ENCODE data around the gene PPP1R8.
"Not testable (repeated sequence)": the region's sequence is repeated elsewhere in the genome, so short reads cannot be mapped to it uniquely, and the experiment has no call there.

The PPP1R8 gene

GRCh38 chr1:27830621-27831440, at the start of gene PPP1R8:
TSS of gene PPP1R8 (plus strand) at chr1:27830782. CDS start at chr1:27830836, 54 bp downstream.
- peak within 1 kb of the TSS; percentile 91 for H3K4me3 ChIP-seq (ENCODE audit: low read depth, low read length)

DNA sequence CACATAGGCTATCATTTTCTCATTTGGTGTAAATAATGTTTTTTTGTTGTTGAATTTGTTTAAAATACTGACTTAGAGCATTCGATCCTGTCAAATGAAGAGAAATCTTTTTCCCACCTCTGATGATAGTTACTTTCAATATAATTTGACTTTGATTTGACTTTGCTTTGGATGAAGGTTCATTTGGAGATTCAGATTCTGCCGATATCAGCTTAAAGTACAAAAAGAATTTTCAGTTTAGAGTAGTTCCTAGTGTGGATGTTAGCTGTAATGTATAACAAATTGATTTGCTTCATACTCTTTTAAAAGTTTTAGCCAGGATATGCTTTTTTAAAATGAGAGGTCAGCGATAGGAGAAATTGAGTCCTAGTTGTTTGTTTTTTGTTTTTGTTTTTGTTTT, 47.6 kb upstream of the PPP1R8 start:
- no peak overlapping the region for H3K4me3 ChIP-seq (ENCODE audit: low read depth, low read length)

DNA sequence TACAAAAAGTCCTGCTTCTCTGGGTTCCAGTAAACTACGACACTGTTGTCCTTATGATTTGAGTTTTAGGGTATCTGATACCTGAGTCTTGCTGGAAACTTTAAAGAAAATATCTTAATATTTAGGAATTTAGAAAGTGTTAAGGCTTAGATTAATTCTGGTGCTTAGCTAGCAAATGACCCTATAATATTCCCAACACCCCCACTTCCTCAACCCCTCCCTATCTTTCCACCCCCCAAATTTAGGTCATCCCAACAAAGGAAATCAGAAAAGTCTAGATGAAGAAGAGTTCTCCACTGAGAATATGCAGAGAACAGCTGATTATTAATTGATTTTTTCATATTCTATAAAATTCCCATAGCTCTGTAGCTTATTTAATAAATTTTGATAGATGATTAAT, 45.9 kb upstream of the PPP1R8 start:
- H3K4me3 ChIP-seq (ENCODE audit: low read depth, low read length), result no peak overlapping the region

DNA sequence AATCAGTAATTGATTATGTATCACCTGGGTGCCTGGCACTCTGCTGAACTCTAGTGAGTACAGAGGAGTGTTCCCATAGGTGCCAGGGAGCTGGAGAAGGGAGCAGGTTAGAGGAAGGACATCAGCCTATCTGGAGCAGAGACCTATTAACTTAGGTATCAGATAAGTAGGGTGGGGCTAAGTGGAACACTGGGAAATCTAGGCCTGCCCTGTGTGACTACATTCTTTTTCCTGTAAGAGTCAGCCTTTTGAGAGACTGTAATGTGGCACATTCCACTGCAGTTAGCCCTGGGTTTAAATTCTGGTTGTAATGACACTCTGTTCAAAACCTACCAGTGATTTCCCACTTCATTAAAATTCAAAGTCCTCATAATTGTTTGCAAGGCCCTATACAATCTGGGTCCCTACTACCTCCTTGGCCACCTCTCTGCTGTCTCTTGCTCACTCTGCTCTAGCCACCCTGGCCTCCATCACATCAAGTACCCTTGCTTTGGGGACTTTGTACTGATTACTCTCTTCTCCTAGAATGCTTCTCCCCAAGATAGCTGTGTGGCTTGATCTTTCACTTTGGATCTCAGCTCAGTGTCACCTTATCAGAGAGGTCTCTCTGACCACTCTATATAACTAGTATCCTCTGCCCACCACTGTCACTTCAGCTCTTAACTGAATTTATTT, 44.7 kb upstream of the PPP1R8 start:
- H3K4me3 ChIP-seq (ENCODE audit: low read depth, low read length), result no peak overlapping the region

- no peak overlapping the region for H3K4me3 ChIP-seq (ENCODE audit: low read depth, low read length)
Measured at GRCh38 chr1:27787895-27788294, 42.7 kb upstream of the PPP1R8 start.

DNA sequence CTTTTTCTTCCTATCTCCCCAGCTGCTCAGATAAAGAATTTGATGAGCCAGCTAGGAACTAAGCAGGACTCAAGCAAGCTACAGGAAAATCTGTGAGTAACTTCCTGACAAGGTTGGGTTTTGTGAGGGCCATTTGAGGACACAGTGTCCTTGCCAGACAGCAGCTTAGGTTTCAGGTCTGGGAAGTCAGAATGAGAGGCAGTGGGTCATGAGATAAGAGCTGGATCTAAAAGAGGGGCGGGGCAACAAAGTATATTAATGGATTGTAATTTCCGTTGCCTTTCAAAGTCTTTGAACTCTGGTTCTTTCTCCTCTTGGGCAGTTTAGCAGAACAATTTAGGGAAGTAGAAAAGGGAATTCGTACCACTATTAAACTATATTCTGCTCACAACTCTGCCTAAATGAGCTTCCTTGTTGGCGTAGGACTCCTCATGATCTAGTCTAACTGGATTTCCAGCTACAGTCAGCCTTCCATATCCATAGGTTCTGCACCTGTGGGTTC, 41.0 kb upstream of the PPP1R8 start:
- H3K4me3 ChIP-seq (ENCODE audit: low read depth, low read length), result no peak overlapping the region

DNA sequence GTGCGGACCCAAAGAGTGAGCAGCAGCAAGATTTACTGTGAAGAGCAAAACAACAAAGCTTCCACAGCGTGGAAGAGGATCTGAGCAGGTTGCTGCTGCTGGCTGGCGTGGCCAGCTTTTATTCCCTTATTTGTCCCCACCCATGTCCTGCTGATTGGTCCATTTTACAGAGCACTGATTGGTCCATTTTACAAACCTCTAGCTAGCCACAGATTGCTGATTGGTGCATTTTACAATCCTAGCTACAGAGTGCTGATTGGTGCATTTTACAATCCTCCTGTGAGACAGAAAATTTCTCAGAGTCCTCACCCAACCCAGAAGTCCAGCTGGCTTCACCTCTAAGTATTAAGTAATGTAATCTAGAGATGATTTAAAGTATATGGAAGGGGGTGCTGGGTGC, 40.3 kb upstream of the PPP1R8 start:
- H3K4me3 ChIP-seq (ENCODE audit: low read depth, low read length), result not testable (repeated sequence)

GRCh38 chr1:27795601-27796000, 35.0 kb upstream of the PPP1R8 start:
- H3K4me3 ChIP-seq (ENCODE audit: low read depth, low read length), result no peak overlapping the region

DNA sequence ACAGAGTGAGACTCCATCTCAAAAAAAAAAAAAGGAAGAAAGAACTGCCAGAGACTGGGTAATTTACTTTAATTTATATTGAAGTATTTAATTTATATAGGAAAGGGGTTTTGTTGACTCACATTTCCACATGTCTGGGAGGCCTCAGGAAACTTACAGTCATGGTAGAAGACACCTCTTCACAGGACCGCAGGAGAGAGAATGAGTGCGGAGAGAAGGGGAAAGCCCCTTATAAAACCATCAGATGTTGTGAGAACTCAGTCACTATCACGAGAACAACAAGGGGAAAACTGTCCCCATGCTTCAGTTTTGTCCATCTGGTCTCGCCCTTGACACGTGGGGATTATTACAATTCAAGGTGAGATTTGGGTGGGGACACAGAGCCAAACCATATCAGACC, 25.8 kb upstream of the PPP1R8 start:
- no peak overlapping the region for H3K4me3 ChIP-seq (ENCODE audit: low read depth, low read length)

- no peak overlapping the region for H3K4me3 ChIP-seq (ENCODE audit: low read depth, low read length)
Measured at GRCh38 chr1:27806758-27807157, 23.8 kb upstream of the PPP1R8 start.

DNA sequence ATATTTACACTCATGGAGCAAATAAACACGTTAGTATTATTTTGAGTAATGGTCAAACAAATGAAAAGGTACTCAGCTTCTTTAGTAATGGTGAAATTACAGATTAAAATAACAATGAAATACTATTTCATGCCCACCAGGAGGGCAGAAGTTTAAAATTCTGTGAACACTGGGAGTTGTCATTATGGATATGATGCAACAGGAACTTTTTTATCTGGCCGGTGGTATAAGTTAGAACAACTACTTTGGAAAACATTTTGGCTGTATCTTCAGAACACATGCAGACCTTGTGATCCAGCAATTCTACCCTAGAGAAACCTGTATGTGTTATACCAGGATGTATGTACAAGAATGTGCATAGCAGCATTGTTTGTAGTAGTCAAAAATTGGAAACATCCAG, 23.2 kb upstream of the PPP1R8 start:
- no peak overlapping the region for H3K4me3 ChIP-seq (ENCODE audit: low read depth, low read length)

- H3K4me3 ChIP-seq (ENCODE audit: low read depth, low read length), result not testable (repeated sequence)
Measured at GRCh38 chr1:27808131-27808530, 22.5 kb upstream of the PPP1R8 start.

- H3K4me3 ChIP-seq (ENCODE audit: low read depth, low read length), result no peak overlapping the region
Measured at GRCh38 chr1:27809883-27810282, 20.7 kb upstream of the PPP1R8 start.

DNA sequence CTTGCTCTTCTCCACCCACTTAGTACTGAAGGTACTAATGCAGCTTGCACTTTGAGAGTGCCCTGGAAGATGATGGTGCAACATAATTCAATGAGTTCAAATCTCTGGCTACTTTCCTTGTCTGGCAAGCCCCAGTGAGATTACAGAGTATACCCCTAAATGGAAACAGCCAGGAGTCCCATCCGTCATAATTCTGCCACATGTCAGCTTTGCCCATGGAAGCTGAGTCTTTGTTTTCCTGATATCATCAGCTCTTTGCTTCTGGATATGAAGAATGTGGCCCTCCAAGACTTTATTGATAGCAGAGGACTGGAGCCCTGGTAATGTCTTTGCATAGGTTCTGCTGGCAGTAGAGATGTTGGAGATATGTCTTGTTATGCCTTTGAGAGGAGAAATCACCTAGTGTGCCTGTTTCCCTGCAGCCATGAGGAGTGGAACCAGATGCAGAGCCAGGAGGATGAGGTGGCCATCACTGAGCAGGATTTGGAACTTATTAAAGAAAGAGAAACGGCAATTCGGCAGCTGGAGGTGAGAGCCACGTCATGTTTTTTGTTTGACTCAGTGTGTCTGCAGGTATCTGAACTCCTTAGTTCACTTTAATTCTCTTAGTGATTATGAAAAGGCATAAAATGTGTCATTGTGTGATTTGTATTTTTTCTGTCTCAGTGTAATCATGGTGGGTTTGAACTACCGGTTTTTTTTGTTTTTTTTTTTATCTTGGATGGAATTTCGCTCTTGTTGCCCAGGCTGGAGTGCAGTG, 18.7 kb upstream of the PPP1R8 start:
- no peak overlapping the region for H3K4me3 ChIP-seq (ENCODE audit: low read depth, low read length)

DNA sequence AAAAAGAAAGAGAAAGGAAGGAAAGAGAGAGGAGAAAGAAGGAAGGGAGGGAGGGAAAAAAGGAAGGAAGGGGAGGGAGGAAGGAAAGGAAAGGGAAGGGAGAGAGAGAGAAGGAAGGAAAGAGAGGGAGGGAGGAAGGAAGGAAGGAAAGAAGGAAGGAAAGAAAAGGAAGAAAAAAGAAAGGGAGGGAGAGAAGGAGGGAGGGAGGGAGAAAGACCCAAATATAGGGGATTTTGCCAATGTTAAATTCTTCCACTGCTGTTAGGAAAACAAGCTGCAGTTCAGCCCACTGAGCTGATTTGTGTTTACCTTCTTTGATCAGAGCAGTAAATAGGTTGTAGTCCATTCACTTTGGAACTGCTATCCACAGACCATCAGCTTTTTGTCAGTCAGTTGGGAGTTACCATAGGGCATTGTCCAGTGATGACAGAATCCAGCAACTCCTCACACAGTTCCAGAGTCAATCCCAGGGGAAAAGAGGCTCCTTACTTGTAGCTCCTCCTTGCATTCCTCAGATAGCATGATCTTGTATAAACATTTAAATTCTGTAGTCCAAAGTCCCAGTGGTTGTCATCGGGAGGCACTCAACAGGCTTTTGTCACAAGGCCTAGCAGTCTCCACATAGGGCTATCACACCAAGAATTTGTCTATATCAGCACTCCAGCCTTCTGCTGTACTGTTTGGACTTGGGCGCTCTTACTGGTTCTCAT, 13.5 kb upstream of the PPP1R8 start:
- H3K4me3 ChIP-seq (ENCODE audit: low read depth, low read length), result no peak overlapping the region

DNA sequence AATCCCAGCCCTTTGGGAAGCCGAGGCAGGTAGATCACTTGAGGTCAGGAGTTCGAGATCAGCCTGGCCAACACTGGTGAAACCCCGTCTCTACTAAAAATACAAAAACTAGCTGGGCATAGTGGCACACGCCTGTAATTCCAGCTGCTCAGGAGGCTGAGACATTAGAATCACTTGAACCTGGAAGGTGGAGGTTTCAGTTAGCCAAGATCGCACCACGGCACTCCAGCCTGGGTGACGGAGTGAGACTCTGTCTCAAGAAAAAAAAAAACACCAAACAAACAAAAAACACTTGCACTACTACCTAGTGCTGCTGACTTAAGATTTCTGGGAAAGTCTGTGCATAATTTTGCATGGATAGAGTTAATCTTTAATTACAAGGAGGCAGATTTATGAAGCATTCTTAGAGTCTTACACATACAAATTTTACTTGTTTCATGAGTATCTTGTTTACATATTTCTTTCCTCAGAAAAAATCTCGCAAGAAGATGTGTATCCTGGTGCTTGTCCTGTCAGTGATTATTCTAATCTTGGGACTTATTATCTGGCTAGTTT, 8.7 kb upstream of the PPP1R8 start:
- no peak overlapping the region for H3K4me3 ChIP-seq (ENCODE audit: low read depth, low read length)

DNA sequence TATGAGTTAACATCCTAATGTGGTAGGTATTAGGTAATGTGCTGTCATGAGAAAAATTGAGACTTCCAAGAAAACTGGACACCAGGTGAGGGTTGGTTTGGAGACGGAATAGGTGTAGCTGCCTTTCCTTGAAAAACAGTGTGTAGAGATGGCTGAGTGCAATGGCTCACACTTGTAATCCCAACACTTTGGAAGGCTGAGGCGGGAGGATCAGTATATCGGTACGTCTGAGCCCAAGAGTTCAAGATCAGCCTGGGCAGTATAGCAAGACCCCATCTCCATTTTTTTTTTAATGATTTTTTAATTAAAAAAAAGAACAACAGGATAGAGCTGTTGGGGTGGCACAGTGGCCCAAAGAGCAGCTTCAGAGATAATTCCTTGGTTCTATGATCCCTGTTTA, 6.8 kb upstream of the PPP1R8 start:
- no peak overlapping the region for H3K4me3 ChIP-seq (ENCODE audit: low read depth, low read length)

DNA sequence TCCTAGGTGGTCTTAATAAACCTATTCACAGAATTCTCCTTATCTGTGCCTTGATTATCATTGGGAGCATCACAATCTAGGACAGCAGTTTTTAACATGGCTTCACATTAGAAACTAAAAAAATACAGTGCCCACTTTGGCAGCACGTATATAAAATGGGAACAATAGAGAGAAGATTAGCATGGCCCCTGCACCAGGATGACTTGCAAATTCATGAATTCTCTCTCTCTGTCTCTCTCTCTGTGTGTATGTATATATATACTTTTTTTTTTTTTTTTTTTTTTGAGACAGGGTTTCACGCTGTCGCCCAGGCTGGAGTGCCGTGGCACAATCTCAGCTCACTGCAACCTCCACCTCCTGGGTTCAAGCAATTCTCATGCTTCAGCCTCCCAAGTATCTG, 6.2 kb upstream of the PPP1R8 start:
- H3K4me3 ChIP-seq (ENCODE audit: low read depth, low read length), result no peak overlapping the region

GRCh38 chr1:27829339-27829960, 1.1 kb upstream of the PPP1R8 start:
- H3K4me3 ChIP-seq (ENCODE audit: low read depth, low read length), result not testable (repeated sequence)

Data from iPS-11a (cell line).